Stimulated activated CD8-positive, alpha-beta memory T cell treated with anti-CD3 and anti-CD28 coated beads, Interleukin-15, amount 100 ng/mL, for 24 hours (primary cell): ENCODE data around the gene NUDT7.

Experiments
- DNase-seq: peaks from one replicate; pipeline ENCODE4 v3.0.0-alpha.2; 2020; ENCODE audit warnings: low read depth

The NUDT7 gene

DNA sequence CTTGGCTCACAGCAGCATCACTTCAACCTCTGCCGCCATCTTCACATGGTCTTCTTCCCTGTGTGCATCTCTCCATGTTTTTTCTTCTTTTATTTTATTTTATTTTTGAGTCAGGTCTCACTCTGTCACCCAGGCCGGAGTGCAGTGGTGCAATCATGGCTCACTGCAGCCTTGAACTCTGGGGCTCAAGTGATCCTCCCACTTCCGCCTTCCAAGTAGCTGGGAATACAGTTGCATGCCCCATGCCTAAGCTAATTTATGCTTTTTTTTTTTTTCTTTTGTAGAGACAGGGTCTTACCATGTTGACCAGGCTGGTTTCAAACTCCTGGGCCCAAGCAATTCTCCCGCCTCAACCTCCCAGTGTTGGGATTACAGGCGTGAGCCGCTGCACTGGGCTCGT is 1.9 kb downstream of the NUDT7 start:
- DNase-seq, result no peak

DNA sequence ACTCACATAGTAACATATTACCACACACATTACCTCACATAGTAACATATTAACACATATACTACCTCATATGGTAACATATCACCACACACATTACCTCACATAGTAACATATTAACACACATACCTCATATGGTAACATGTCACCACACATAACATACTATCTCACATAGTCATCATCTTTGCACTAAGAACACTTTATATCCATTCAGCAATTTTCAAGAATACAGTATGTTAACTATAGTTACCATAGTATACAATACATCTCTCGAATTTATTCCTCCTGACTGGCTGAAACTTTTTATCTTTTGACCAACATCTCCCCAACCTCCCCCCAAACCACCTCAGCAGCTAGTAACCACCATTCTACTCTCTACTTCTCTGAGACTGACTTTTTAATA is 7.6 kb downstream of the NUDT7 start:
- DNase-seq, result no peak

DNA sequence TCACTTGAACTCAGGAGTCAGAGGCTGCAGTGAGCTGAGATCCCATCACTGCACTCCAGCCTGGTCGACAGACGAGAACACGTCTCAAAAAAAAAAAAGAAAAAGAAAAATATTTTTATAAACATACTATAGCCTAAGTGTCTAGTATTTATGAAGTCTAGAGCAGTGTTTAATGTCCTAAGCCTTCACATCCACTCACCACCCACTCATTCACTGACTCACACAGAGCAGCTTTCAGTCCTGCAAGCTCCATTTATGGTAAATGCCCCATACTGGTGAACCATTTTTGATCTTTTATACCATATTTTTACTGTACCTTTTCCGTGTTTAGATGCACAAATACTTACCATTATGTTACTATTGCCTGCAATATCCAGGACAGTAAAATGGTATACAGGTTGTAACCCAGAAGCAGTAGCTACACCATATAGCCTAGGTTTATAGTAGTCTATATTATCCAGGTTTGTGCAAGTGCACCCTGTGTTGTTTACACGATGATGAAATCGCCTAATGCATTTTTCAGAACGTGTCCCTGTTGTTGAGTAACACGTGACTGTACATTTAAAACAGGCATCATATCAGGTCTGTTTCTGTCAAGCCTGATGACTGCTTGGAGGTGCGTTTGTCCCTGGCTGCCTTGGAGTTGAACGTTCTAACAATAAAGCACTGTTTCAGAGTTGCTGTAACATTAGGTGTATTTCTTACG is 10.1 kb downstream of the NUDT7 start:
- no peak for DNase-seq

DNA sequence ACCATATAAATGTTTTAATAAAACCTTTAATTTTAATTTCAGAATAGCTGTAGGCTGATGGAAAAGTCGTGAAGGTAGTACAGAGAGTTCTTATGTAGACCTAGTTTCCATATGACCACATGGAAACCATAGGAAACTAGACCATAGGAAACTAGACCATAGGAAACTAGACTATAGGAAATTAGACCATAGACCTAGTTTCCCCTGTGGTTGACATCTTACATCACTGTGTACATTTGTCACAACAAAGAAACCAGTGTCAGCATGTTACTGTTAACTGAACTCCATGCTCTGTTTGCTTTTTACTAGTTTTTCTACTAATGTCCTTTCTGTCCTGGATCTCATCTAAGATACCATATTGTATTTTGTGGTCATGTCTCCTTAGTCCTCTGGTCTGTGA is 14.6 kb downstream of the NUDT7 start:
- DNase-seq, result no peak

DNA sequence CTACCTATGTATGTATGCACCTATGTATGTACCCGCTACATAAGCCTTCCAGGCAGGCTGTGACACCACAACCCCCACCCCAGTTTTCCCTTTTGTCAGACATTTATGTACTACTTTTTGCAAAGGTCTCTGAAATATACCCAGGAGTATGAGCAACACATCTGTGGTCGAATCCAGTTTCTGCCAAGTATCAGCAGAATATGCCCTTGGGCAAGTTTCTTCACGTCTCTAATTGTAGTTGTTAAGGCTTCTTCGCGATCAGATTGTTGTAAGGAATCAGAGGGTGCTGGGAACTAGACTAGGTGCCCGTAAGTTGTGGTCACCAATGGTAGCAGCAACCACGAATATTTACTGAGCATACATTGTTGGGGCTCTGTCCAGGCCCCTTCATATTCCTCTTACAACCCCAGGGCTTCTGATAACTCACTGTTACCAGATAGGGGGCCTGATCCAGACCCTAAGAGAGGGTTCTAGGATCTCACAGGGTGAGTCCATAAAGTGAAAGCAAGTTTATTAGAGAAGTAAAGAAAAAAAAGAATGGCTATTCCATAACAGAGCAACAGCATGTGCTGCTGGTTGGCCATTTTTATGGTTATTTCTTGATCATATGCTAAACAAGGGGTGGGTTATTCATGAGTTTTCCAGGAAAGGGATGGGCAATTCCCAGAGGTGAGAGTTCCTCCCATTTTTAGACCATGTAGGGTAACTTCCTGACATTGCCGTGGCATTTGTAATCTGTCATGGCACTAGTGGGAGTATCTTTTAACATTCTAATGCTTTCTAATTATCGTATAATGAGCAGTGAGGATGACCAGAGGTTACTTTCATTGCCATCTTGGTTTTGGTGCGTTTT is 16.6 kb downstream of the NUDT7 start:
- DNase-seq, result no peak

DNA sequence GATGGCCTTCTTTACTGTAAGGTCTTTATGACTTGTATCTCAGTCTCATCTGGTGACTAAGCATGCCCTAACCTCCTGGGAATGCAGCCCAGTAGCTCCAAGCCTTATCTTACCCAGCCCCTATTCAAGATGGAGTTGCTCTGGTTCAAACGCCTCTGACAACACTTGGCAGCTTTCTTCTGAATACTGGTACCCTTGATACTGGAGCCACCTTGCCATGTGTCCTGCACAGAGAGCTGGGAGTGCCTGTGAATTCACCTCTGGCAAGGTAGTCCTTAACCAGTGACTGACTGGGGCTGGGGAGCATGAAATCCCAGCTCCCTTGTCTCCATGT is 17.2 kb downstream of the NUDT7 start:
- DNase-seq, result no peak

DNA sequence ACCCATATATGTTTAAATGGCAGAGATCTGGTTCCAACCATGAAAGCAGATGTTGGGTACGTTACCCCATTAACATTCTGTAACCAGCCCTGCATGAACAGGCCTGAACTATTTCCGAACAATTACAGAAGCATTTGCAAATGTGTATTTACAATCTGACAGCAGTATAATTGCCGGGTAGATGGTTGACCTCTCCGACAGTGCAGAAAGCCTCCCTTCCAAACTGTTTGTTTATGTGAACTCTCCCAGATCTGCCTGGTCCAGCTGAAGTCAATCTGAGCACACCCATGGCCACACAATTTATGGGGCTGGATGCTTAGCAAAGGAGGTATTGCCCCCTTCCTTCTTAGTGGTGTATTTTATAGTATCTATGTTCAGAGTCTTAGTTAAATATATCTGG is 21.8 kb downstream of the NUDT7 start:
- no peak for DNase-seq

DNA sequence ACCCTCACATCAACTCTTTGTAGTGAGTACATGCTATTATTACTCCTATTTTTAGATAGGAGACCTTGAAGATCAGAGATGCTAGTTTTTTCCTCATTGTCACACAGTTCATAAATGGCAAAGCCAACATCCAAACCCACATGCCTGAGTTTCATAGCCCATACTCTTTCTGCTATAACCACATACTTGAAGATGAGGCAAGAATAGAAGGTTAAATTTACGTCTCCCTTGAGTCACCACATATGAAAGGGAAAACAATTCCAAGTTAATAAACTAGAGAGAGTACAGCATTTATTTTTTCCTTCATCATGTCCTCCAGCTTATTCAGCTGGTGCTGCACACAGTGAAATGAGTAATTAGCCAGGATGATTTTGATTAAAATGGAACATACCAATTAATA is 23.7 kb downstream of the NUDT7 start:
- DNase-seq, result no peak

DNA sequence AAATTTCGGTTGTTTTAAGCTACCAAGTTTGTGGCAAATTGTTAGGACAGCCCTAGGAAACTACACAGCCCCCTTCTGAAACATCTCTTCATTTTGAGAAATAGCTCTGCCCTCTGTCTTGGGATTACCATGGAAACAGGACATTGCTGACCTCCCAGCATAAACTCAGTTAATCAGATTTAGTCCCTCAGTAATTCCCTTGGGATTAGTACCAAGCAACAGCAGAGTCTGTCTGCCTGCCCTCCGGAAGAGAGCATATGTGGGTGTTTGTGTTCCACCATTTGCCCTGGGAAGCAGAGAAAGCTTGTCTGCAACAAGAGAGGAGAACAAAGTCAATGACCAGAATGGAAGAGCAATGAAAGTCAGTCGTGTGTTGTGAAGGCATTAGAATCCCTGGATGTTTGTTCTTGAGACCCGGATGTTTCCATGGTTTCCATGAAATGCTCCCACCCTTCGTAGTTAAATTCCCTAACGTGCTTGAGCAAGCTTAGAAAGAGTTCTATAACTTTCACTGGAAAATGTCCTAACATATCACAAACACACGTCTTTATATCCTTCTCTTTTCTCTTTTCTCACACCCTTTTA is 26.2 kb downstream of the NUDT7 start:
- no peak for DNase-seq

DNA sequence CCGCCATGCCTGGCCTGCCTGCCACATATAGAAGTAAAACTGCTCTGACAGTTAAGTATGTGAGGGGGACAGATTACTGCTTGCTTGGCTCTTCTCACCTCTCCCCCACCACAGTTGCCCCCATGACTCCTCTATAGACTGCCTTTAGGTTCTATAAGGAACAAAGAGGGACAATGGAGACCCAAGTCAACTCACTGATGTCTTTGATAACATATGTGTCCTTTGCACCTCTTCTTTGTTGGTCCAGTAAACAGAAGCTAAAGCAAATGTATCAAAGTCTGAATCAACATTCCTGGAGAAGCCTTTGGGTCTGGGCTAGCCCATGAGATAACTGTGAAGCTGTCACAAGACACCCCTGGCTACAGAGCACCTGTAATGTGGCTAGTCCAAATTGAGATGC is 27.1 kb downstream of the NUDT7 start:
- DNase-seq, result no peak

DNA sequence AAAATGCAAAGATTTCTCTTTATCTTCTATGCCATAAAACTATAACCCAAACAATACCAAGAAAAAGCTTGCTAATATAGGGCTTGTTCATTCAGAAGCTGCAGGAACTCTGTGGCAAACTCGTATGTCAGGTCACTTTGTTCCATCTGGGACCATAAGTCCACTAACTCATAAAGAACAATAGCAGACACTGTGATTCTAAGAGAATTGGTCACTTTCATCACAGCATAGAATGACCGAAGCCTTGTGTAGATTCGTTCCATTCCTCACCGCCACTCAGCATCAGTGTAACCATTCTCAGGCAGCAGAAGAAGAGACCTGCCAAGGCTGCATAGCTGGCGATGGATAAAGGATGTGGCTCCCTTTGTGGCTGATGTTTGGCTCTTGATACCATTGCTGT is 35.7 kb downstream of the NUDT7 start:
- DNase-seq, result no peak

DNA sequence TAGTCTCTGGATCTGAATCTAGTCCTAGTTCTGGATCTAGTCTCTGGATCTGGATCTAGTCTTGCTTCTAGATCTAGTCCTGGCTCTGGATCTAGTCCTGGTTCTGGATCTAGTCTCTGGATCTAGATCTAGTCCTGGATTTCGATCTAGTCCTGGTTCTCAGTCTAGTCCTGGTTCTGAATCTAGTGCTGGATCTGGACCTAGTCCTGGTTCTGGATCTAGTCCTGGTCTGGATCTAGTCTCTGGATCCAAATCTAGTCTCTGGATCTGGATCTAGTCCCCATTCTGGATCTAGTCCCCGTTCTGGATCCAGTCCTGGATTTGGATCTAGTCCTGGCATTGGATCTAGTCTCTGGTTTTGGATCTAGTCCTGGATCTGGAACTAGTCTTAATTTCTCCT is 36.2 kb downstream of the NUDT7 start:
- no peak for DNase-seq

DNA sequence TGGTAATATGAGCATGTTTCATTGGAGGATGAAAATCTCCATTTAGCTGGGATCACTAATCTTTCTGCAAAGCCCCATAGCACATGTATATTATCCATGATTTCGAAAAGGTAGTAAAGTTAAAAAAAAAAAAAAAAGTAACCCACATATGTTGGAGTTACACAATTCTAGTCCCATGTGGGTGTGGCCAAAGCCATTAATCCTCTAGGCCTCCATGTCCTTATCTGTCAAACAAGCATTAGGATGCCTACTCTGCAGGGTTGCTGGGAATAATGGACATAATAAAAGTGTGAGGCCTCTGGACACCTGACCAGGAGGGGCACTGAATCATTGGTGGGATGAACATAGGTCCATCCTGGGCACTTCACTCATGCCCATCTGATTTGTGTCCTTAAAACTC is 36.9 kb downstream of the NUDT7 start:
- no peak for DNase-seq

DNA sequence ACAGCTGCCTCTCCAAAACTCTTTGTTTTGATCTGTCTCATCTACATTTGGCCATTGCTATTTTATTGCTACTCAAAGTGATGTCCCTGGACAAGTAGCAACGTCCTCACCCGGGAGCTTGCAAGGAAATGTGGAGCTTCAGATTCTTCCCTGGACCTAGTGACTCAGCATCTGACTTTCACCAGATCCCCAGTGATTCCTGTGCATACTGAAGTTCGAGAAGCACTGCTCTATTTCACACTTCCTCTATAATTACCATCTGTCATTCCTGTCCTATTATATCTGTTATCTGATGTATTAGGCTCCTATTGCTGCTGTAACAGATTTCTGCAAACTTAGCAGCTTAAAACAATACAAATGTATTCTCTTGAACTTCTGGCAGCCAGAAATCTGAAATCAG is 37.5 kb downstream of the NUDT7 start:
- no peak for DNase-seq

DNA sequence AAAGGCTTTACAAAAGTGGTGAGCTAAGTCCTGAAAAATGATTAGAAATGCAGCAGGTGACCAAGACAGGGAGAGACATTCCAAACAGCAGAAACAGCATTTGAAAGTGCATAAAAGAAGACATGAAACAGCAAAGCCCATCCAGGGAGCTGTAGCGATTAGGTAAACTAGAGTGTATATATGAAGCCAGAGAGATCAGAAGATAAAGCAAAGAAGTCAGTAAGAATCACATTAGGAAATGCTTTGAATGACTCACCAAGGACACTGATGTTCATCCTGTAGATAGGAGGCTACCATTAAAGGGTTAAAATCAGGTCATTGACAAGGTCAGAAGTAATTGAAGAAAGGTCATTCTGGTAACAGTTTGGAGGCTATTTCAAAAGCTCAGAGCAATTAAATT is 38.5 kb downstream of the NUDT7 start:
- no peak for DNase-seq

DNA sequence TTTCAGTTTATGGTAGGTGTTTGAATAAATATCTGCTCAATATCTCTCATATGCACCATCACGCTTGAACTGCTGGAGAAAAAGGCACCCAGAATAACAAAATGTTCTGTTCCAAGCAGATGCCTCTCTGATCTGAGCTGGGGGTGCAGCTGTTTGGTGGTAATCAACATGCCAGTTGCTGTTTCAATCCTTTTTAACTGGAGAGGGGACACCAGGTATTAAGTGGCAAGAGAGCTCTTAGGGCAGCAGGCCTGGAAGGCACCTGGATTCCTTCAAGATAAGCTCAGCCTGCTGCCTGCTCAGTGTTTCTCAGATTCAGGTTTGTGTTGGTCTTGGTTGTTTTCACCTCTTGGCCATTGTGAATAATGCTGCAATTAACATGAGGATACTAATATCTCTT is 38.9 kb downstream of the NUDT7 start:
- no peak for DNase-seq

DNA sequence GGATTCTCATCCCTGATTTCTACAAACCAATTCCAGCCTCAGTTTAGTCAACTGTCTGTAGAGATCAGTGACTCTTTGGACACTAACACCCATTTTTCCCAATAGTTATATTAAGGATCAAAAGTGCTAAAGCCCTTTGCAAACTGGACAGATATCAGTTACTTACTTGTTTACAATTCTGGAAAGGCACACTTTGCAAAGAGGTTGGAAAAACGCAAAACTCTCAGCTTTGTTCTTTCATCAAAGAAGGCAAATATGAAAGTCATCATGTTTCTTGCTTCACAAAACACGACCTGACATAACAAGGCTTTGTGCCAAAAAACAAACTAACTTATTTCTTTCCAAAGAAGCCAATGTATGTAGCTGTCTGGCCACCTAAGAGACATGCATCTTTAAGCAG is 39.9 kb downstream of the NUDT7 start:
- no peak for DNase-seq

DNA sequence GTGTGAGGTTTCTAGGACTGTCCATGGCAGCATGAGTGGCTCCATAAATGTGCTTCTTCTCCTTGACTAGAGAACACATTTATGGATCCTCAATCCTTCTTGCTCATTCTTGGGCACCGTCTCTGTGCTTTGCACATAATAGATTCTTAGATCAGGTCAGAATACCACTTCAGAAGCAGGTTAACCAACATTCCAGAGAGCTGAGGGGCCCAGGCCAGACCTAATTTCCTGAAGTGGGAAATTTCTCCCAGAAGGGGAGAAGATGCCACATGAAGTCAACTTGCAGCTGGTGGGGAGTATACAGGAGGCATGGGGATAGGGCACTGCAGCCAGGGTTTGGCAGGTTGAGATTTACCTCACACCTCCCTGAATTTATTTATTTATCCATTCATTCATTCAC is 41.7 kb downstream of the NUDT7 start:
- no peak for DNase-seq

DNA sequence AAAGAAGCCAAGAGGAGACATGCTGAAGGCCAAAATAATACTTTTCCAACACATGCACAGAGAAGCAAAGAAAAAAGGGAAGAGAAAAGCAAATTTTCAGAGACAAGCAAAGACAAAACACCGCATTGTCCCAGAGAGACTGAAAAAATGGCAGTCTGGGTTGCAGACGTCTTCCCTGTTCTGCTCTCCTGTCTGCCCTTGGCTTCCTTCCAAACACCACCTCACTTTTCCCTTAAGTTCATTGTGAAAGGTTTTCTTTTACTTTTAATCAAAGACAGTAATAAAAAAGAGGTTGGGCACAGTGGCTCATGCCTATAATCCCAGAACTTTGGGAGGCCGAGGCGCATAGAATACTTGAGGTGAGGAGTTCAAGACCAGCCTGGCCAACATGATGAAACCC is 44.9 kb downstream of the NUDT7 start:
- DNase-seq, result no peak

DNA sequence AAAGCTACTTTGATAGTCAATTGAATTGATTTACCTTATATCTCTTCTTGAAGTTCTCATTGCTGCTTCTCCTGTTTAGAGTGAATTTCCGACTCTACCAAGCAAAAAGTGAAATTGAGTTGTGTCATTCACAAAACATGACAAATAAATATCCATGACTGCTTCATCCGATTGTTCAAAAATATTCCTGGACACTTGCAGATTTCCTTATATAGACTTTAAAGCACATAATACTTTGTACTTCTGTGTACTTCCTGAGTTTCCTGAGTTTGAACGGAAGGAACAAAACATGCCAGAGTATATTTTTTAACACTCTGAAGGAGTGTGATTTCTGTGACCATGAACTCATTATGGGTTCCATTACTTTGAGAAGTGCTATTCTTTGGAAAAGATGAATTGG is 45.5 kb downstream of the NUDT7 start:
- no peak for DNase-seq

DNA sequence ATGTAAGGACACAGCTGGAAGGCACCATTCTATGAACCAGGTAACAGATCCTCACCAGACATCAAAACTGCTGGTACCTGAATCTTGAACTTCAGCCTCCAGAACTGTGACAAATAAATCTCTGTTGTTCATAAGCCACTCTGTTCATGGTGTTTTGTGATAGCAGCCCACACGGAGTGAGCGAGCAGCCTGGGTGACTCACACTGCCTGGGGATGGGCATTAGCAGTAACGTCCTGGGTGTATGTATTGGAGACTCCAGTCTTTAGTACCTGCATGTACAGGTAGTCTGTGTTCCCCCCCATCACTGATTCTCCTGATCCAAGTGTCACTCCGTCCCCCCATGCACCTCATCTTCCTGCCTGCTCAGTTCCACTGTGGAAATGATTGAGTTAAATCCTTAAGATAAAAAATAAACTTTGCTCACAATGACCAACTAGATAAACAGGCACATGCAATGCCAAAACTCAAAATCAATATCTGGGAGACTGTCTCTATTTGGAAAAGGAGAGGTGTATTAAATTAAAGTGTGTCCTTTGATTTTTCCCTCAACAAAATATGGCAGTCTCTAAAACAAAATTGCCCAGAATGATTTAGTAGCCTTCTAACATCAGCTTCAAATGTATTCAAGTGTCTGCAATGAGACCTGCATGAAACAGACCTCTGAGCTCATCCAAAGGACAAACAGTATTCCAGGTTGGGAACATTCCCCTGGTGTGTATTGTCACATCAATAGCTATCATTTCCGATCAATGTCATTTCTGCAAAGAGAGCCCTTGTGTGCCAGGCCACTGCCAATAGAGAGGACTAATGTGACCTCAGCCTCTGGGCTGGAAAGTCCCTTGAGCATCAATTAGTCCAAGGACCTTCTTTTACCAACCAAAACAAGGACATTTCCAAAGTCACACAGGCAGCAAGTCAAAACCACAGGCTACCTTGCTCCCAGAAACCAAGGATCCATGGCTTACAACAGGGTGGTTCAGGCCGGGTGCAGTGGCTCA is 53.9 kb downstream of the NUDT7 start:
- DNase-seq, result no peak

DNA sequence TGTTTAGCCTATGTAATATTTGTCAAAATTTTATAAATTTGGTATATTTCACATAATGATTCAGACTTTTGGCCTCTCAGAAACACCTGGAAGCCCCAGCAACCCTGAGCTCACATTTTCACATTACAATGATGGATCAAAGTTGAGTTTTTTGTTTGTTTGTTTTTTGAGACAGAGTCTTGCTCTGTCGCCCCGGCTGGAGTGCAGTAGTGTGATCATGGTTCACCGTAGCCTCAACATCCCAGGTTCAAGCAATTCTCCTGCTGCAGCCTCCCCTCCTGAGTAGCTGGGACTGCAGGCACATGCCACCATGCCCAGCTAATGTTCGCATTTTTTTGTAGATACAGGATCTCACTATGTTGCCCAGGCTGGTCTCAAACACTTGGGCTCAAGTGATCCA is 55.4 kb downstream of the NUDT7 start:
- DNase-seq, result no peak
